Activated CD4-positive, CD25-positive, alpha-beta regulatory T cell (primary cell): ENCODE data around the gene HEBP2.
"Not testable (repeated sequence)": the region's sequence is repeated elsewhere in the genome, so short reads cannot be mapped to it uniquely, and the experiment has no call there.

Experiments
- DNase-seq, 4 experiments: peaks; one replicate each; lab custom pipeline; 2025; lab: John Stamatoyannopoulos, UW

HEBP2 gene

GRCh38 chr6:138403801-138404665, at the start of gene HEBP2:
Gene HEBP2, plus strand, starts transcription at chr6:138404223. Its CDS starts 273 bp downstream, at chr6:138404496.
- peak; percentile 84 to 94 (median 88) for DNase-seq

GRCh38 chr6:138357928-138358327, 46.1 kb upstream of the HEBP2 start:
- DNase-seq = no peak

- not testable (repeated sequence) for DNase-seq
Measured at GRCh38 chr6:138368684-138369083, 35.3 kb upstream of the HEBP2 start.

DNA sequence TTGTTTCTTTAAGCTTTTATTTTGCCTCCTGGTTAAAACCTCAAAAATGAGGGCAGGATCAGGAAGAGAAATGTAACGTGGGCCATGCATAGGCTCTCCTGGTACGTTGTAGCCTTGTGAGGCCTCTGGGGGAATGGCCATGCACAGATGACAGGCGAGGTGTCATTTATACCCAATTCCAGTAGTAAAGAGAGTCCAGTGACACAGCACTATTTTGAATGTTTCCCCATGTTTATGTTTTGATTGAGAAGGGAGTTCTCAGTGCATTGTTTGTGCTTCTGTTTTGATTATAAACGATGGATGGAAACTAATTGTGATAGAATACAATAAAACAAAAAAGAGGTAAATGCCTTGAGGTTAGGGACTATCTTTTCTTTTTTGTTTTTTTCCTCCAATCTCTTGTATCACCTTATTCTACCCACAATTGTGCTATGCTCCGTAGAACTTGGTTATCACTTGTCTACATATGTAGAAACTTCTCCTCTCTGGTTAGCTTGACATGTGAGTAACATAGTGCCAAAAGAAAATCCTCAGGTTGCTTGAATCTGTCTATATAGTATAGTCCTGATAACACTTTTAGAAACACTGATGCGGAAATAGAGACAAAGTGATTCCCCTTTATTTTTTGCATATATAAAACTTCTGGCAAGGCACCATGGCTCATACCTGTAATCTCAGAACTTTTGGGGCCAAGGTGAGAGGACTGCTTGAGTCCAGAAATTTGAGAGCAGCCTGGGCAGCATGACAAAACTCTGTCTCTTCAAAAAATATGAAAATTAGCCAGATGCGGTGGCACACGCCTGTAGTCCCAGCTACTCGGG, 33.2 kb upstream of the HEBP2 start:
- DNase-seq = no peak

DNA sequence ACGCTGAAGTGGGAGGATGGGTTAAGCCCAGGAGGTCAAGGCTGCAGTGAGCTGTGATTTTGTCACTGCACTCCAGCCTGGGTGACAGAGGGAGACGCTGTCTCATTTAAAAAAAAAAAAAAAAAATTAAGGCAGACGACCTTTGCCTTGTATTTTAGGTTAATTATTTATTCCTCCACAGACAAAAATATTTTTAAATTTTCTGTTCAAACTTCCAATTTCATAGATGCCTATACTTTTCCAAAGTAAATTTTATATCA, 32.6 kb upstream of the HEBP2 start:
- DNase-seq = no peak

- DNase-seq = no peak
Measured at GRCh38 chr6:138371720-138372119, 32.3 kb upstream of the HEBP2 start.

- DNase-seq = no peak
Measured at GRCh38 chr6:138372711-138373463, 31.1 kb upstream of the HEBP2 start.

DNA sequence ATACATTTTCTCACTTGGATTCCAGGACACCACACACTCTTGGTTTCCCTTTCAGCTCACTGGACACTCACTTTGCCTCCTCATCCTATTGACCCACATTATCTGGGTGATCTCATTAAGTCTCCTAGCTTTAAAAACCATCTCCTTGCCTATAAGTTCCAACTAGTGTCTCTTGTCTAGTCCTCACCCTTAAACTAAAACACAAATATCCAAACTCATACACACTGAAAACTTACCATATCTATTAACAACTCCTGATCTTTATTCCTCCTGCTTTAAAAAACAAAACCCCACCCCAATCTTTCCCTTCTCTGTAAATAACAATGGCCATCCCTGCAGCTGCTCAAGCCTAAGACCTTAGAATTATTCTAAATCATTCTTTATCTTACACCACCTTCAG, 29.8 kb upstream of the HEBP2 start:
- DNase-seq = no peak

GRCh38 chr6:138374815-138375214, 29.2 kb upstream of the HEBP2 start:
- DNase-seq = no peak

- no peak for DNase-seq
Measured at GRCh38 chr6:138377042-138377441, 27.0 kb upstream of the HEBP2 start.

DNA sequence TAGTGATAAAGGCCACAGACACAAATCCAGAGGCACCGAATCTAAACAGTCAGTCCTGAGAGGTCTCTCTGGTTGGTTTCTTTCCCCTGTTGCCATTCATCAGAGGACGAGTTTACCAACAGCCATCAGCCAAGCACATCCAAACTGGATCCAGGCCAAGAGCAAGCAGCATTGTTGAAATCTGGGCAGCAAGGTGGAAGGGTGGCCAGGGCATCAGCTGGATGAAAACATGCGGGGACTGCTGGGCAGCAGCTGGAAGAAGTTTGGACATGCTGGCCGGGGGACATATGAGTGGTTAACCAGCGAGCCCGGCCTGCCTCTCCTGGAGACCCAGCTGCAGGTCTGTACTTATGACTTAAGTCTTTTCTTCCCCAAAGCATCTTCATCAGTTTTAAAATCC, 26.2 kb upstream of the HEBP2 start, which contains the start of gene SMIM28:
TSS of gene SMIM28 (plus strand) at position 62 of the 400 bp plus-strand sequence. CDS start at position 230, 168 bp downstream.
- no peak for DNase-seq

- DNase-seq = no peak
Measured at GRCh38 chr6:138378463-138378862, 25.6 kb upstream of the HEBP2 start.

GRCh38 chr6:138382498-138383265, 21.3 kb upstream of the HEBP2 start:
- no peak for DNase-seq

- no peak for DNase-seq
Measured at GRCh38 chr6:138383776-138384175, 20.2 kb upstream of the HEBP2 start.

DNA sequence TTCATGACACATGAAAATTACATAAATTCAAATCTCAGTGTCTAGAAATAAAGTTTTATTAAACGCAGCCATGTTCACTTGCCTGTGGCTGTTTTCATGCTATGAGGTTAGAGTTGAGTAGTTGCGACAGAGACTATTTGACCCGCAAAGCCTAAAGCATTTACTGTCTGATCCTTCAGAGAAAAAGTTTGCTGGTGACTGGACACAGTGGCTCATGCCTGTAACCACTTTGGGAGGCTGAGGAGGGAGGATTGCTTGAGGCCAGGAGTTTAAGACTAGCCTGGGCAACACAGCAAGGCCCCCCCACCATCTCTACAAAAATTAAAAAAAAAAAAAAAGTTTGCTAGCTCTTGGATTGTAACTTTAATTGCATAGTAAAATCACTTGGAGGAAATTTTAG, 17.1 kb upstream of the HEBP2 start:
- DNase-seq = no peak

DNA sequence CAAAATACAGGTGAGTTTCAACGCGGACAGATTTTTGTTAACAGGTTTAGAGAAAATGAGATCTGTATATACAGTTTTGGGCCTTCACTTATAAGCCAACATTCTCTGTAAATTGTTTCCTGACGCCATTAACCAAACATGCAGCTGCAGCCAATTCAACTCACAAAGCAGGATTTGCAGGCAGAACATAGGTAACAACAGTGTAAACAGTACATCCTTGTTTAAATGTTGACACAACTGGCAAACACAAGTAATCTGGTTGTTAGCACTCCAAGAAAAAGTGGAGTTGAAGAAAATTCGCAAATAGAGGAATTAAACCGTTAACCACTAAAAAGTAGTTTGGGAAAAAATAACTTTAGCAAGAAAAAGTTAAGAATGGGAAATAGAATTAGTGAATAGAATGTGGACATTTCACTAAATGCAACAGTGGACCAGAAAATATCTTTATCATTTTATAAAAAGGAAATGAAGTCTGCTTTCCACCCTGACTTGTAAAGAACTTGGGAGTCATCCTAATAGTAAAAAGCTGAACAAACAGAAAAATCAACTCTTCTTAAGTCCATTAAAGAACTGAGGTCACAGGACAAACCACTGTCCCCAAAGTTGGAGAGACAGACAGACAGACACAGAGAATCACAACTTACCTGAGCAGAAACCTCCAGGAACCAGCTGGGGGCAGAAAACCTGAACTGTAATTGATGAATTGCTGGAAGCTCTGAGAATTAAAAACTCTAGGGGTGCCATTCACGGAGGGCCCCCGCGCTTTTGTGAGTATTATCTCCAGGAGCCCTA, 16.2 kb upstream of the HEBP2 start:
- DNase-seq = no peak

DNA sequence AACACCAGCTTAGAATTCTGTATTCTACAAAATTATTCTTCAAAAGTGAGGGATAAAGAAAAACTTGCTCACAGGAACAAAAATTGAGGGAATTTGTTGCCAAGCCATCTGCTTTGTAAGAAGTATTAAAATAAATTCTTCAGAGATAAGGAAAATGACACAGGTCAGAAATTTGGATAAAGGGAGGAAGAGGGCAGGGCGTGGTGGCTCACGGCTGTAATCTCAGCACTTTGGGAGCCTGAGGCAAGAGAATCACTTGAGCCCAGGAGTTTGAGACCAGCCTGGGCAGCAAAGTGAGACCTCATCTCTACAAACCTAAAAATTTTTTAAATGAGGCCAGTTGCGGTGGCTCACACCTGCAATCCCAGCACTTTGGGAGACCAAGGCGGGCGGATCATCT, 14.5 kb upstream of the HEBP2 start:
- no peak for DNase-seq

DNA sequence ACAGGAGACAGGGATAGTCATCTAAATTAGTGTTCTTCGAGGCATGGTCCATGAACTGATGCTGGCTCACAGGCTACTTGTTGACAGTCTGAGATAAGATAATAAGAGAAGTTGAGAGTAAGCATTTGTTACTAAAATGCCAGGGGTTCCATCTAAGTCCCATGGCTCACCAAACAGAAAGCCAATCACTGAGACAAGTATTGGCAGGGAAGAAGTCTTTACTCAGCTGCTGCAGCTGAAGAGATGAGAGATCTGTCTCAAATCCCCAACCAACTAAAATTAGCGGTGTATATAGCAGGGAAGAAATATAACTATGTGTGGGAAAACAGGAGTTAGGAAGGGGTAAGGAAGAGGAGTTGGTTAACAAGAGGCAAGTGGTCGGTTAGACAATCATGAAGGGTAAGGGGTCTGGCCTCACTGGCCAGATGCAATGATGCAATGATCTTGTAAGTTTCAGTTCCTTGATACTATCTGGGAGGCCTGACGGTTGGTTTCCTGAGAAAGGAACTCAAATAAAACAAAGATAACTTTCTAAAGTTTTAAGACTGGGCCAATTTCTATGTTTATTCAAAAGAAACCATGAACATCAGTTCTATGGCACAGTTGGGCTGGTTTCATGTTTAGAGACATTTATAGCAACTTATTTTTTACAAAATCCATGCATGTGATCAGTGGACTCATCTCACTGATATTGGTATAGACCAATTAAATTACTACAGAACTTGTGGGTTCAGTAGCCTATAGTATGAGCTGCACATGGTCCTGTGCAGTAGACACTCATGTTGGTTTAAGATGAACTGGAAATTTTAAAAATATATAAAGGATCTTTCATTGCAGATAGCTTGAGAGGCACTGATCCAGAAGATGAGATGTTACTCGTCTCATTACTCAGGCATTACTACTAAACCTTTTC, 9.9 kb upstream of the HEBP2 start:
- no peak for DNase-seq

GRCh38 chr6:138396709-138397108, 7.3 kb upstream of the HEBP2 start:
- DNase-seq = no peak
